GM18499 (cell line): ENCODE measurements around the gene MED9.
"Not testable (repeated sequence)": the region's sequence is repeated elsewhere in the genome, so short reads cannot be mapped to it uniquely, and the experiment has no call there.

ENCODE experiments used
- ATAC-seq: cut with Tn5 transposase; IDR thresholded peaks from one replicate; pipeline ENCODE4 v1.9.1; 2021; ENCODE audit warnings: moderate number of reproducible peaks; ENCODE audit not compliant: insufficient read depth, unreplicated experiment

The MED9 gene

DNA sequence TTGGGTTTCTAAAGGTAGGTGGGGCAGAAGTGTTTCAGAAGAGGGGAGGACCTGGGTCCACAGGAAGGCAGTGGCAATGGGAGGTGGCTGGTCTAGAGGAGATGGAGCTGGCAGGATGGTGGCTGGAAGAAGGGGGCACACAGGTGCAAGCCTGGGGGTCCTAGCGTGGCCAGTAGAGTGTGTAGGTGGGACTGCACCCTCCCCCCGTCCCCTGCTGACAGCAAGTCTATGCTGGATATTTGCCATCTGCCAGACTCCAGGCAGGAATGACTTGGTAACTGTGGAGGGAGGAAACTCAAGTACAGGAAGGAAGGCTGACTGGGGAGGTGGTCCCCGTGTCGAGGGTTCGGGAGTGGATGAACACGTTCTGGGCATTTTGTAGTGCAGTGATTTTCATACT is 8.6 kb downstream of the MED9 start:
- ATAC-seq, result no peak

DNA sequence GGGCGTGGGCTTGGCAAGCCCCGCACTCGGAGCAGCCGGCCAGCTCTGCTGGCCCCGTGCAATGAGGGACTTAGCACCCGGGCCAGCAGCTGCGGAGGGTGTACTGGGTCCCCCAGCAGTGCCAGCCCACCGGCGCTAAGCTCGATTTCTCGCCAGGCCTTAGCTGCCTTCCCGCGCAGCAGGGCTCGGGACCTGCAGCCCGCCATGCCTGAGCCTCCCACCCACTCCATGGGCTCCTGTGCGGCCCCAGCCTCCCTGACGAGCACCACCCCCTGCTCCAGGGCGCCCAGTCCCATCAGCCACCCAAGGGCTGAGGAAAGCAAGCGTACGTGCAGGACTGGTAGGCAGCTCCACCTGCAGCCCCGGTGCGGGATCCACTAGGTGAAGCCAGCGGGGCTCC is 9.6 kb downstream of the MED9 start:
- ATAC-seq, result not testable (repeated sequence)

DNA sequence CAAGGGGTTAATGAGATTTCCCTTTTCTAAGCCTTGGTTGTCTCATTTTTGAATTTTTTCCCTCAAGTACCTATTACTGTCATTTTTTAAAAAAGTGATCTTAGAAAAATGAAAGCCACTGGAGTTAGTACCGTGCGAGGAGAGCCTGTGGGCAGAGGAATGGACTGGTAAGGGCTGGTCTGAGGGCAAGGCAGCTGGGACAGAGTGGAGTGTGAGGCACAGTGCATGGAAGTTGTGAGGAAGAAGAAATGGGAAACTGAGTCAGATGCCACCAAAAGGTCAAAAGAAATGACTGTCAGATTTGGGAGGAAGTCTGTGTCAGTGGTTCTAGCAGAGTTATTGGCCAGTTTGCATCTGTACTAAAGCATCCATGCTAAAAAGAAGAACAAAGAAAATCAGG is 11.2 kb downstream of the MED9 start:
- ATAC-seq, result no peak

DNA sequence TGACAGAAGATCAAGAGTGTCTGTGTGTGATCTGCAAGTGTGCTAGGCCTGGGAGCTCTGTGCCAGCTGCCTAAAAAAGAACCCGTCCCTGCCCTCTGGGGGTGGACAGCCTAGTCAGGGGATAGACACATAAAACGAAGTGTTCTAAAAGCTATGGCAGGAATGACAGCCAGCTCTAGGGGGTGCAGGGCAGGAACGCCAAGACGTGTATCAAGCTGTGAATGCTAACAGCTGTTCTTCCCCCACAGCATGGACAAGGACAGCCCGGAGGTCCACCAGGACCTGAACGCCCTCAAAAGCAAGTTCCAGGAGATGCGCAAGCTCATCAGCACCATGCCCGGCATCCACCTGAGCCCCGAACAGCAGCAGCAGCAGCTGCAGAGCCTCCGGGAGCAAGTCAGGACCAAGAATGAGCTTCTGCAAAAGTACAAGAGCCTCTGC is 14.3 kb downstream of the MED9 start:
- ATAC-seq, result no peak

DNA sequence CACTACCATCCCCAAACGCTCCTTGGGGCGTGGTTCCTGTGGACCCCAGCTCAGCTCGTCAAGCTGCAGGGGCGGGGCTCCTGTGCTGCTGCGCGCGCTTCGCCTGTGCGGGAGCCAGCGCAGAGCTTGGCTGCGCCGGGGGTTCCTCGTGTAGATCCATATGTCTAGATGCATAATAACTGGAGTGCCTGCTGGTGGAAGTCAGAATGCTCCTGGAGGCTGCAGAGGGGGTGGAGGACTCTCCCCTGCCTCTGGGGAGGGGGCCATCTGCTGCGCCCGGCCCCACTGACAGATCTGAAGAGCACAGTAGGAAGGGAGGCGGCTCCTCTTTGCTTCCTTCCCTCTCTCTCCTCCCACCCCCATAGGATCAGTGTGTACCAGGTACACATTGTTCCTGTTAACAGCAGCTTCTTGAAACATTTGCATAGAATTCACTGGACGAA is 14.8 kb downstream of the MED9 start:
- no peak for ATAC-seq

DNA sequence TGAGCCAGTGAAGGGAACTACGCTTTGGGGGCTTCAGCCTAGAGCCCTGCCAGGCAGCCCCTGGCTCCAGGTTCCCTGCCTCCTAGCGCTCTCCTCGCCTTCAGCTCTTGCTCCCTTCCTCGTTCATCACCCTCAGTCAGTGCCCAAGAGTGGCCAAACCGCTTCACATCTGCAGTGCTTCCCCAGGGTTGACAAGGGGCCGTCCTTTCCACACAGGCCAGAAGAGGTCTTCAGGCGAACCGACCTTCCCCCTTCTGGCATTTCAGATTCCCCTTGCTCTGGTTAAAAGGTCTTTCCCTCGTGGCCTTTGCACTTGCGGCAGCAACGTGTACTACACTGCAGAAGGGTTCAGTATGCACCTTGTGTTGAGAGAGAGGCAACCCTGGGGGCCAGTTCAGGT is 15.3 kb downstream of the MED9 start:
- ATAC-seq, result no peak

DNA sequence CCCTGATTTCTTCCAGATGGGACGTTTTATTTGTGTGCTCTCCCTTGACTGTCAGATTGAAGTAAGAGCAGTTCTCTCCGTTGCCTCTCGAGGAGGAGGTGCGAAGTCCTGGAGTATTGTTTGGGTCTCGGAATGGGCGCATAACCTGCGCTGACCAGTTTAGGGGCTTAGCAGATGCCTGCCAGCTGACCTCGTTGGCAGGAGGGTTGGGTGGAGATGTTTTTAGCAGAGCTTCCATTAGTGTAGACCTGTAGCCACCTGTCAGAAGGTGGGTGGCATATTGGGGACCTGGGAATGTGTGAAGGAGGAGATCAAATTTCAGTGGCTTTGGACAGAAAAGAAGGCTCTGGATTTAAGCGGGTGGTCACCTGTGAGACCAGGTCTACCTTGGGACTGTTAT is 15.8 kb downstream of the MED9 start:
- ATAC-seq, result no peak

DNA sequence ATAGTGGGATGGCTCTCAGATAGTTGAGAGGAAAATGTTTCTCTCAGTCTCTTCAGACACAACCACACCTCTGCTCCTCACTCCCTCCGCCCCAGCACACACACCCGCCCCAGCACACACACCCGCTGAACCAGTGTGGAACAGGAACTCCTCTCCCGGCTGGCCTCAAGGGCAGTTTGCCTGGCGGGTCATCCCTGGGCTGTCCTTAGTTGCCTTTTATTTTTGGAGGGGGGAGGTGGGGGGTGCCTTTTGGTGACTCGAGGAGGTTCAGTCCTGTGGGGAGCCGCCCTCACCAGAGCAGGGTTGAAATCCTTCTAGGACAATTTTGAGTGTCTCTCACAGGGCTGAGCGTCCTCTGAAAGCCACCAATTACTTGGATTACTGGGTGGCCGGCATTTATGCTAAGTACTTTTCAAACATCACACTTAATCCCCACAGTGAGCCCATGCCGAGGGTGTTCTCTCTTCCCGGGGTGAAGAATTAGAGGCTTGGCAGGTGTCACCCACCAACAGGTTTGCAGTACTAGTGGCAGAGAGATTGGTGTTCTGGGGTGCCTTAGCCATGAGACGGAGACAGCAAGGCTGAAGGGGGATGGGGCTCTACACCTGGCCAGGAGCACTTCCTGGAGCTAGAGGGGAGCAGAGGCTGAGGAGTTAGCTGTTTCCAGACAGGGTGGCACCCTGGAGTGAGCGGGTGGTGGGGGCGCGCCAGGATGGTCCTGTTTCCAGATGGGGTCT is 16.6 kb downstream of the MED9 start:
- ATAC-seq, result no peak

DNA sequence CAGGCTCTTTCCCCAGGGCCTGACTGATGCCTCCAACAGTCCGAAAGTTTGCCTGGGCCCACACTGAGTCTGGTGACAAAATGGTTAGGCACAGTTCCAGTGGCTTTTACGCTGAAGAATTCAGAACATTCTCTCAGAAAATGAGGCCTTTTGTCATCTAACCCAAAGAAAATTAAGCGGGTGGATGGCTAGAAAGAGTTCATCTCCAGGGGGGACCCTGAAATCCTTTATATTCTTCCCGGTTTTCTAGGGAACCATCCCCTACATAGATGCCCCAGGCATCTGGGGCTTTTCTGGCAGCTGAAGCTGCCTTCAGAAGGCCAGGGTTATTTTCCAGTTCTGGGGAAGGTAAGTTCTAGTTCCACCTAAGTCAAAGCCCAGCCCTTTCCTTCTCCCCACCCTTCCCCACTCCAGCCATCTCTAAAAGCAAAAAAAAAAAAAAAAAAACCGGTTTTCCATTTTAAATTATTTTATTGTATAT is 17.2 kb downstream of the MED9 start:
- no peak for ATAC-seq

DNA sequence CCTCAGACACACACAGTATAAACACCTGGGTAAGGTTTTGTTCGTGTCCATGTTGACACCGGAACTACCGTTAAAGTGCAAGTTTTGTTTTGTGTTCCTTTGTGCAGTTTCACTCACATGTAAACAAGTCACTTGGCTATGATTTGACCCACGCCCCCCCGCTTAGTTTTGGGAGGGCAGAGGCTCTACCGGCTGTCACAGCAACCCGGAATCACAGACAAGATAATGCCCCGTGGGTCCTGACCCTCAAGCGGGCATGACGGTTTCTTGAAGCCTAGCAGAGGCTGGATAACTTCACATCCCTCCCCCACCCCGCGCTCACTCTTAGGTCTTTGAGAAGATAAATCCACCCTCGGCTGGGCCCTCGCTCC is 17.7 kb downstream of the MED9 start:
- ATAC-seq, result no peak

DNA sequence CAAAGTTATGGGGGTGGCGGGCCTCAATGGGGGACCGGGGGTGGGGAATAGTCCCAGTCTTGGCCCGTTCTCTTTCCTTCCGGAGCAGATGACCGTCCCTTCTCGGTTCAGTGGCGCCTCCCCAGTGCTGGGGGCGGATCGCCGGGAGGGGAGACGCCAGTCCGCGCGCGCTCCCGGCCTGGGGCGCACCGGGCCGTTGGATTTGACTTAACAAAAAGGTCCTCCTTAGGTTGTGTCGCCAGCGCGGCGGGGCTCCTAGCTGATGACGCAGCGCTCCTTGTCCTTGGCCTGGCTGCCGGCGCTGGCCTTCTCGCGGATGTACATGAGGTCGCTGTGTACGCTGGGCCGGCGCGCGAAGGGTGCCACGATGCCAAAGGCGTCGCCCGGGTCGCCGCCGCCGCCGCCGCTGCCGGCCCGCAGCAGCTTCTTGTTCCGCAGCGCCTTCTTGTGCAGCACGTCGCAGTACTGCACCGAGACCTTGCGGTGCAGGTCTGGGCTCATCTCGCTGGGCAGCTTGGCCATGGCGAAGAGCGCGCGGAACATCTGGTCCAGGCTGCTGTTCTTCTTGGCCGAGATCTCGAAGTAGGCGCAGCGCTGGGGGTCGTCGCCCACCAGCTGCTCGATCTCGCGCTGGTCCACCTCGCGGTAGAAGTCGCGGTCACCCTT is 18.2 kb downstream of the MED9 start:
- no peak for ATAC-seq

DNA sequence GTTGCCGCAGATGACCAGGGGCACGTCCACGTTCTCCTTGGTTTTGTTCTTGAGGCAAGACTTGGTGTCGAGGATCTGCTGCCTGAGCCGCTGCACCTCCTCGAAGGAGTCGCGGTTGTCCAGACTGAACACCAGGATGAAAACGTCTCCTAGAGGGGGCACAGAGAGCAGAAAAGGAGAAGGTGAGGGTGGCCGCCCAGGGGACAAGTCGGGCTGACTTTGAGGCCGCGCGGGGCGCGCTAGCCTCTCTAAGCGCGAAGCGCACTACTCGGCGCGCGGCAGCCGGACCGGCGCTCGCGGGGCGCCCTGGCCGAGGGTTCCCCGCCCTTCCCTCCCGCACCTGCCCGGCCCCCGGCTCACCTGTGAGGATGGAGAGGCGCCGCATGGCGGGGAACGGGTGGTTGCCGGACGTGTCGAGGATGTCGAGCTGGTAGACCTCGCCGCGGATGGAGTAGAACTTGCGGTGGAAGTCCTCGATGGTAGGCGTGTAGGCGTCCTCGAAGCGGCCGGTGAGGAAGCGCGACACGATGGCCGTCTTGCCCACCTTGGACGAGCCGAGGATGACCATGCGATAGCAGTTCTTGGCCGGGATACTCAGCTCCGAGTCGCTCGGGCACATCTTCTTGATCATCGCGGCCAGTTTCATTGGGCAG is 18.9 kb downstream of the MED9 start:
- no peak for ATAC-seq

DNA sequence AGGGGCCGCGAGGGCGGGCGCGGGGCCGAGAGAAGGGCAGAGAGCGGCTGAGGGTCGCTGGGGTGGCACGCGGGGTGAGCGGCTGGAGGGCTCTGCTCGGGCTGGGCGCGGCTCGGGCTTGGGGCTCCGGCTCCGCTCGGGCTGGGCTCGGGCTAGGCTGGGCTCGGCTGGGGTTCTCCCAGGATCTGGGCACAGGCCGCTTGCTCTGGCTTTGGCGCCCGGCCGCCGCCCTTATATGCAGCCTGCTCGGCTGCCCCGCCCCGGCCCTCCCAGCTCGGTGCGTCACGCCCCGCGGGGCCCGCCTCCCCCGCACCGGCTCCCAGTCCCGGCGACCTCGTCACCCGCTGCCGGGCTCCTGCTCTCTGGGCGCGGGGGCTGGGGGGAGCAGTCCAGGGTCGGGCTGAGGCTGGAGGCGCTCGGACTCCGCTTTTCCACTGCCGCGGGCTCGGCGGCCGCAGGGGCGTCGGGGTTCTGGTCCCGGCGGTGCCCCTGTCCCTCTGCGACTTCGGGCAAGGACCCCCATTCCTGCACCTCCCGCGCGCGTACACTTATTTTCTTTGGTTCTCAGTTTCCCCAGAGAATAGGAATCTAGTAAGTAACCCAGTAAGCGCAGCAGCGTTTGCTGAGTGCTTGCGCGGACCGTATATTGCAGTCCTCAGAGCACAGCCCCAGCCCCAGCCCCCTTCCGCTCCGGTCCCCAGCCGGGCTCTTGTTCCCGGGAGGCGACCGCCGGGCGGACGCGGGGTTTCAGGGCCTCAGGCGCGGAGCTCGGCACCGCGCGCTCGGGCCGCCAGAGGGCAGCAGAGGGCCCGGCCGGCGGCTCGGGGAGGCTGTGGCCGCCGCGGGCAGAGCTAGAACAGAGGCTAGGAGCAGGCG is 19.6 kb downstream of the MED9 start, which contains the start of gene RASD1:
Gene RASD1 (minus strand): TSS at position 207 of the 876 bp plus-strand sequence. CDS start 214 bp downstream, outside the sequence.
- no peak for ATAC-seq

DNA sequence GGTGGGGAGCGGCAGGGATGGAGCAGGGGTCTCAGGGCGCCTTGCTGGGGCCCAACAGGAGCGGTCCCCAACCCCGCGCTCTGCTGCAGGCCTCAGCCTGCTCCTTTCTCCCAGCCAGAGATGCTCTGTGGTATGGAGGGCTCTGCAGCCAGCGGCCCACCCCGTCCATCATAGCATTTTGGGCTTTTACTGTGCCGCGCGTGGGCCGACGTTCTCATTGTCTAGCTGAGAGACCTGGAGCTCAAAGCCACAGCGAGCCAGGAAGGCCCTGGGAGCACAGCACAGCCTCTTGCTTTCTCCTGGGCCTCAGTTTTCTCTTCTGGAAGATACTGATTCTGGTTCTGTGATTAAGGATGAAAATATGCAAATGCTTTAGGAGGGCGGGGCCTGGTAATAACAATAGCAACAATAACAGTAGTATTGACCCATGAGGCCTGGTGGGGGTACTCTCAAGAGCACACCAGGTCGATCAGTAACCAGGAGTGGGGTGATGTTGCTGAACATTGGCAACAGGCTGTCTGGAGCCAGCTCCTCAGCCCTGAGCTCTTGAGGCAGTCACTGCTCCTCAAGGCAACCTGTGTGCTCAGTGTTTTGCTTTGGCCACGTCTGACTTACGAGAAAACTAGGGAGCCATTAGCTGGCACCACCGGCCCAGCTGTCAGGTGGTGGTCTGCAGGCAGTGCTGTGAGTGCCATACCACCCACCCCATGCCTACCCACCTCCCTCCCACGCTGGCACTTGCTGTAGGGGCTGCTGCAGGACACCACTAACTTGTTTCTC is 20.5 kb downstream of the MED9 start:
- ATAC-seq, result no peak

DNA sequence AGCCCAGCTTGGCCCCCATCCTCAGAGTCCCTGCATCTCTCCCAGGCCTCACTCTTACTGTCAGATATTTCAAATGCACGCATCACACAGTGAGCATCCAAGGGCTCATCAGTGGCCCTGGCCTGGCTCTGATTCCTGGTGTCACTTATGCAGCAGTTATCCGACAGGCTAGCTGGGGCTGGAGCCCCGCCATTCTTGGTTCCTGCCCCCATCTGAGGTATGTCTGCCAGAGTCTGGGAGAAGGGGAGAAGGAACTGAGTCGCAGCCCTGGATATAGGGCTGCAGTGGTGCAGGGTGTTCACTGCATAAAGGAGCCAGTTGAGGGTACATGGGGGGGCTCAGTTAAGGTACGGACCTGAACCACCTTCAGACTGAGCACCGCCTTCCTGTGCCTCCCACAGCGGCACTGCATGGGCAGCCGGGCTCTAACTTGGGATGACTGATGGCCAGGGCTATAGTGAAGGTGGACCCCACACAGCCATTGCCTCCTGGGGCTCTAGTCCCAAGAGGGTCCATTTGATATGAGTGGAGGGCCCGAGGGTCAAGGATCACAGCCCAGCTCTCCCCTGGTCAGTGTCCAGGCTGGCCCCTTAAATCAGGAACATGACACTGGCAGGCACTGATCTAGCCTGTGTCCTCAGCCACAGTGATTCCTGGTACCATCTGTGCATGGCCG is 21.2 kb downstream of the MED9 start:
- ATAC-seq, result no peak

DNA sequence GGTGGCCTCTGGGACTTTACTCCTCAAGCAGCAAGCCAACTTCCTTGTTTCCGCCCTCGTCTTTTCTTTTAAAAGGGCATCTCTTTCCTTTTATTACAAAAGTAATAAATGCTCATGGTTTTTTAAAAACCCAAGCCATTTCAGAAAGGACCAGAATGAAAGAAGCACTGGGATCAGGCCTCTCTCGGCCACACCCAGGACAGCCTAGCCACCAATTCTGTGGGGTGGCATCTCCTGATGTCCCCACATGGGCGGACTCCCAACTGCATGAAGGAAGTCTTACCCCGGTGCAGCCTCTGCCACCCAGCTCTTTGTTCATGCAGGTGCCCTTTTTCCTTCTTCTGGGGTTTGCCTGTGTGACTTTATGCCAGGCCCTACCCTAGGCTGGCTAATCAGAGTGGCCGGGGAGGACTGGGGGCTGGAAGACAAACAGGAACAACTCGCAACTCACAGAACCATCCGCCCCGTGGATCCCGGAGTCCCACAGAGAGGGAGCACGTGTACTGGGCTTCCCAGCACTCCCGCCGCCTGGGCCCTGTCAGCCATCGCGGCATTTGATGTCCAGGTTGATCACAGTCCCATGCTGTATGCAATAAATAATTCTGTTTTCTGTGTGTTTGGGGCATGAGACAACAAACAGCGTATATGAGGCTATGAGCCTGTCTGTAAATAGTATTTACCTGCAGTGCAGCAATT is 22.0 kb downstream of the MED9 start:
- ATAC-seq, result no peak

DNA sequence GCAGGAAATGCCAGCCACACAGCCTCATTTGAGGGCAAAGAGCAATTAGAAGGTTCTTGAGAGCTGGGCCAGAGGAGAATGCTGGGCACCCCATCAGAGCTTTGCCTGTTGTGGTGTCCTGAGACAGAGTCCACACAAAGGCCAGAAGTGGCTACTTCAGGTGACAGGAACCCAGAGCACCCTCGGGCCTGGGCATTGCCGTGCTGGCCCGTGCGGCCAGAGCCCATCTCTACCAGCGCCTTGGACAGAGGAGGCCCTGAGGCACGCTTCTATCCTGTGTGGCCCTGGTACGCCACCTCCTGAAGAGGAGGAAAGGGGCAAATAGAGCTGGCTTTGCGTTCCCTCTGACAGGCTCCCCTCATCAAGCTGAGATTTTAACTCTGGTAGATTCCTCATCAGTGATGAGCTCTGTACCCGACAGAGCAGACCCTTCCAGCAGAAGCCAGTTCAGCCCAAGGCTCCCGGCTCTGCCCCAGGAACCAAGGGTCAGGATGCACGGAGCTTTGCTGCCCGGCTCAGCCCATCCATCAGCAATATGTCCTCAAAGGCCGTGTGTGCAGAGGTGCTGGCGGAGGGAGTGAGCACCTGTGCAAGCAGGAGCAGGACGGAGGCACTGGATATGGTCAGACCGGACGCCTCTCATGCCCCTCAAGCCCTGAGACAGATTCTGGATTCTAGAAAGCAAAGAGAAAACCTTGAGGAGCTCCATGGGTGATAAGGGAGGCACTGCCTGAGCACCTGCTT is 22.8 kb downstream of the MED9 start:
- ATAC-seq, result no peak
